Left ventricle myocardium inferior (tissue), 1 donor: ENCODE measurements around the gene POU2F1. TPM values are rescaled to one million over a fixed set of nuclear protein-coding genes. Genes with fewer than 3 reads are reported as not detected.

ENCODE experiments used
- DNase-seq: peaks from one replicate; pipeline ENCODE4 v3.0.0-alpha.2; 2020
- H3K27ac ChIP-seq: fragments of 200-600 bp; replicated peaks from 2 replicates; pipeline ENCODE4 v1.8.0; 2021
- H3K27me3 ChIP-seq: fragments of 200-600 bp; 2 replicates; pipeline ENCODE4 v1.8.0; 2021; ENCODE audit warnings: low read depth
- H3K36me3 ChIP-seq: fragments of 200-600 bp; 2 replicates; pipeline ENCODE4 v1.8.0; 2021
- H3K4me1 ChIP-seq: fragments of 200-600 bp; 2 replicates; pipeline ENCODE4 v1.8.0; 2021
- H3K4me3 ChIP-seq: fragments of 200-600 bp; 2 replicates; pipeline ENCODE4 v1.8.0; 2021; ENCODE audit warnings: mild to moderate bottlenecking, moderate library complexity
- H3K9me3 ChIP-seq: fragments of 200-600 bp; replicated peaks from 2 replicates; pipeline ENCODE4 v1.8.0; 2021
- CTCF ChIP-seq: fragments of 200-600 bp; IDR thresholded peaks from 2 replicates; pipeline ENCODE4 v1.8.0; 2021; ENCODE audit warnings: antibody characterized with exemption, mild to moderate bottlenecking, borderline replicate concordance
- intact Hi-C: fragments of 100-400 bp; cut with micrococcal nuclease; formaldehyde crosslinking; loops from one replicate; pipeline ENCODE4 v1.11.0; 2022
- total RNA-seq: library from RNA; stranded (reverse); fragmentation: NEBNext Ultra II Directional; extraction: Animal tissue kit (Norgen Biotek cat#: 25700); gene quantifications from one replicate; pipeline ENCODE4 v1.2.1, GENCODE V29; 2021
- donor health status: DM: no; HTN: yes; CAD: no; lungs with severe emphysema.

The POU2F1 gene
- total RNA-seq, 1 donor from 2014 or later, result 7.5 TPM

- Histone ChIP-seq H3K27me3 (peaks cover 15% of the 10 kb centered on the region), H3K4me3 (no peak overlapping the region), H3K36me3 (no peaks in the 10 kb centered on the region), H3K9me3 (no peaks in the 10 kb centered on the region), H3K27ac (no peak overlapping the region), H3K4me1 (no peaks in the 10 kb centered on the region)
- no peak for DNase-seq
- no peak for TF ChIP-seq CTCF
- intact Hi-C loops, result no loop called here
Observed at GRCh38 chr1:167472752-167473521, 252.3 kb downstream of the POU2F1 start.

- Histone ChIP-seq H3K36me3 (no peaks in the 10 kb centered on the region), H3K4me1 (no peaks in the 10 kb centered on the region), H3K27ac (no peak overlapping the region), H3K9me3 (no peaks in the 10 kb centered on the region), H3K27me3 (peaks cover 15% of the 10 kb centered on the region), H3K4me3 (no peak overlapping the region)
- intact Hi-C loops, result no loop called here
- no peak for TF ChIP-seq CTCF
- no peak for DNase-seq
Observed at GRCh38 chr1:167473761-167474160, 253.1 kb downstream of the POU2F1 start.

GRCh38 chr1:167474191-167474641 is 253.5 kb downstream of the POU2F1 start:
- intact Hi-C loops, result no loop called here
- H3K27ac ChIP-seq, result no peak overlapping the region
- no peak for TF ChIP-seq CTCF

GRCh38 chr1:167476061-167476460 is 255.4 kb downstream of the POU2F1 start:
- no peak for TF ChIP-seq CTCF
- no peak overlapping the region for H3K27ac ChIP-seq
- no peaks in the 10 kb centered on the region for H3K4me1 ChIP-seq

More at GRCh38 chr1:167474191-167474641, 253.5 kb downstream of the POU2F1 start:
- Histone ChIP-seq H3K4me1 (no peaks in the 10 kb centered on the region), H3K9me3 (no peaks in the 10 kb centered on the region), H3K36me3 (no peaks in the 10 kb centered on the region), H3K27me3 (peaks cover 15% of the 10 kb centered on the region), H3K4me3 (no peak overlapping the region)
- no peak for DNase-seq

More at GRCh38 chr1:167476061-167476460, 255.4 kb downstream of the POU2F1 start:
- Histone ChIP-seq H3K27me3 (peaks cover 15% of the 10 kb centered on the region), H3K4me3 (no peak overlapping the region), H3K36me3 (no peaks in the 10 kb centered on the region), H3K9me3 (no peaks in the 10 kb centered on the region)
- no peak for DNase-seq
- intact Hi-C loops, result no loop called here

Other genes starting within 250 kb of the POU2F1 start
- gene ILDR2, start 245.3 kb upstream of the POU2F1 start, total RNA-seq, result 3.6 TPM
- gene MAEL, start 231.6 kb upstream of the POU2F1 start, total RNA-seq, result 1.4 TPM
- gene GPA33, start 130.5 kb upstream of the POU2F1 start, total RNA-seq, result 0.91 TPM
- 177 TPM for gene STYXL2, start 126.8 kb upstream of the POU2F1 start, total RNA-seq